Measurements from ENCODE around the gene GBF1. TPM values are rescaled to one million over a fixed set of nuclear protein-coding genes. Genes with fewer than 3 reads are reported as not detected.

GBF1 gene
- total and polyA plus RNA-seq, 2 of the 13 experiments (the other 11 are each of a cell fraction or from before 2014, with no cell fraction given): 17.1 to 21.9 TPM

DNA sequence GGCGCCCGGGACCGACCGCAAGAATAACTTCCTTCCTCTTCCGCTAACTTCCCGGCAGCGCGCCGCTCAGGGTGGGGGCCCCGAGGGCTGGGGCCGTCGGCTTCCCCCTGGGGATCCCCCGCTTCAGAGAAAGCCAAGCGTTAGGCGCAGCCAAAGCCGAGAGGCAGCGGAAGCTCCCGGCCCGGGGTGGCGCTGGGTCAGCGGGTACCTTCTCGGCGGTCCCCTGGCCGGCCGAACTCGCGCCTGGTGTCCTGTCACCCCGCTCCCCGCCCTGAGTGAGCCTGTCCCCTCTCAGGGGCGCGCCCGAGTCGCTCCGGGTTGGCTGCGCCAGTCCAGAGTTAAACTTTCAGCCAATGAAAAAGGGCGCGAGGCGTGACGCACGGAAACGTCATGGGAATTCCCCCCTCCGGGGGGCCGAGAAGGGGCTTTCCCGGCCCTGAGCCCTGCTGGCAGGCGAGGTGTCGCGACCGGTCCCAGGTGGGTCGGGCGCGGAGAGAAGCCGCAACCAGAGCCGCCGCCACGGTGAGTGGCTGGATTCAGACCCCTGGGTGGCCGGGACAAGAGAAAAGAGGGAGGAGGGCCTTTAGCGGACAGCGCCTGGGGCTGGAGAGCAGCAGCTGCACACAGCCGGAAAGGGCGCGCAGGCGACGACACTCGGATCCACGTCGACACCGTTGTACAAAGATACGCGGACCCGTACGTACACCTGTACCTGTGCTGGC is 148.9 kb downstream of the GBF1 start (continued):
- 0 out of 2 replicates have a peak, but pooled peaks have one; percentile 57 for TF ChIP-seq PAX8 (CRISPR knock-in tag; IDR thresholded peaks at IDR 0.05; ENCODE audit: borderline replicate concordance)
- TF ChIP-seq, protein P1, sequence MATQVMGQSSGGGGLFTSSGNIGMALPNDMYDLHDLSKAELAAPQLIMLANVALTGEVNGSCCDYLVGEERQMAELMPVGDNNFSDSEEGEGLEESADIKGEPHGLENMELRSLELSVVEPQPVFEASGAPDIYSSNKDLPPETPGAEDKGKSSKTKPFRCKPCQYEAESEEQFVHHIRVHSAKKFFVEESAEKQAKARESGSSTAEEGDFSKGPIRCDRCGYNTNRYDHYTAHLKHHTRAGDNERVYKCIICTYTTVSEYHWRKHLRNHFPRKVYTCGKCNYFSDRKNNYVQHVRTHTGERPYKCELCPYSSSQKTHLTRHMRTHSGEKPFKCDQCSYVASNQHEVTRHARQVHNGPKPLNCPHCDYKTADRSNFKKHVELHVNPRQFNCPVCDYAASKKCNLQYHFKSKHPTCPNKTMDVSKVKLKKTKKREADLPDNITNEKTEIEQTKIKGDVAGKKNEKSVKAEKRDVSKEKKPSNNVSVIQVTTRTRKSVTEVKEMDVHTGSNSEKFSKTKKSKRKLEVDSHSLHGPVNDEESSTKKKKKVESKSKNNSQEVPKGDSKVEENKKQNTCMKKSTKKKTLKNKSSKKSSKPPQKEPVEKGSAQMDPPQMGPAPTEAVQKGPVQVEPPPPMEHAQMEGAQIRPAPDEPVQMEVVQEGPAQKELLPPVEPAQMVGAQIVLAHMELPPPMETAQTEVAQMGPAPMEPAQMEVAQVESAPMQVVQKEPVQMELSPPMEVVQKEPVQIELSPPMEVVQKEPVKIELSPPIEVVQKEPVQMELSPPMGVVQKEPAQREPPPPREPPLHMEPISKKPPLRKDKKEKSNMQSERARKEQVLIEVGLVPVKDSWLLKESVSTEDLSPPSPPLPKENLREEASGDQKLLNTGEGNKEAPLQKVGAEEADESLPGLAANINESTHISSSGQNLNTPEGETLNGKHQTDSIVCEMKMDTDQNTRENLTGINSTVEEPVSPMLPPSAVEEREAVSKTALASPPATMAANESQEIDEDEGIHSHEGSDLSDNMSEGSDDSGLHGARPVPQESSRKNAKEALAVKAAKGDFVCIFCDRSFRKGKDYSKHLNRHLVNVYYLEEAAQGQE (IDR thresholded peaks at IDR 0.05; ENCODE audit: borderline replicate concordance in 1 of 2, low read depth in 1 of 2, low read length in 2 of 2): 0 out of 4 replicates have a peak, but pooled peaks of 1 of the 2 experiments have one; percentile 38
- TF ChIP-seq LCORL (IDR thresholded peaks at IDR 0.05): no peak
- TF ChIP-seq LCORL (CRISPR knock-in tag; IDR thresholded peaks at IDR 0.05): no peak
- TF ChIP-seq AGO1 (IDR thresholded peaks at IDR 0.05; ENCODE audit: low read depth, low read length, poor library complexity, severe bottlenecking): peak; percentile 40
- no peak for TF ChIP-seq GLI4 (CRISPR knock-in tag; IDR thresholded peaks at IDR 0.05; ENCODE audit: borderline replicate concordance)
- TF ChIP-seq, protein P2, sequence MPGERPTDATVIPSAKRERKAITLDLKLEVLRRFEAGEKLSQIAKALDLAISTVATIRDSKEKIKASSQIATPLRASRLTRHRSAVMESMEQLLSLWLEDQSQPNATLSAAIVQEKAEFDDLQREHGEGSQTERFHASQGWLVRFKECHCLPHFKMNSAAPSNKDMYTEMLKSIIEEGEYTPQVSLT (CRISPR knock-in tag; IDR thresholded peaks at IDR 0.05; ENCODE audit: borderline replicate concordance, low read depth): no peak
- TF ChIP-seq ATAD3A (CRISPR knock-in tag; IDR thresholded peaks at IDR 0.05): no peak
- TF ChIP-seq, protein P3, sequence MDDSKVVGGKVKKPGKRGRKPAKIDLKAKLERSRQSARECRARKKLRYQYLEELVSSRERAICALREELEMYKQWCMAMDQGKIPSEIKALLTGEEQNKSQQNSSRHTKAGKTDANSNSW (CRISPR knock-in tag; IDR thresholded peaks at IDR 0.05; ENCODE audit: borderline replicate concordance): no peak
- TF ChIP-seq TARDBP (CRISPR knock-in tag; IDR thresholded peaks at IDR 0.05): no peak
- TF ChIP-seq ZNF841 (CRISPR knock-in tag; IDR thresholded peaks at IDR 0.05; ENCODE audit: borderline replicate concordance): no peak
- peak; percentile 75 for TF ChIP-seq HNRNPLL (IDR thresholded peaks at IDR 0.05; ENCODE audit: low read depth, low read length, poor library complexity, severe bottlenecking)
- no peak for TF ChIP-seq NFIB (CRISPR knock-in tag; IDR thresholded peaks at IDR 0.05; ENCODE audit: borderline replicate concordance)
- peak; percentile 29 for TF ChIP-seq MED1 (CRISPR knock-in tag; IDR thresholded peaks at IDR 0.05)
- TF ChIP-seq ZNF556 (CRISPR knock-in tag; IDR thresholded peaks at IDR 0.05; ENCODE audit: borderline replicate concordance): 0 out of 2 replicates have a peak, but pooled peaks have one; percentile 22
- TF ChIP-seq ZNF563 (CRISPR knock-in tag; IDR thresholded peaks at IDR 0.05): peak; percentile 56; the same call in 1 of the 2 replicates
- TF ChIP-seq, protein P4, sequence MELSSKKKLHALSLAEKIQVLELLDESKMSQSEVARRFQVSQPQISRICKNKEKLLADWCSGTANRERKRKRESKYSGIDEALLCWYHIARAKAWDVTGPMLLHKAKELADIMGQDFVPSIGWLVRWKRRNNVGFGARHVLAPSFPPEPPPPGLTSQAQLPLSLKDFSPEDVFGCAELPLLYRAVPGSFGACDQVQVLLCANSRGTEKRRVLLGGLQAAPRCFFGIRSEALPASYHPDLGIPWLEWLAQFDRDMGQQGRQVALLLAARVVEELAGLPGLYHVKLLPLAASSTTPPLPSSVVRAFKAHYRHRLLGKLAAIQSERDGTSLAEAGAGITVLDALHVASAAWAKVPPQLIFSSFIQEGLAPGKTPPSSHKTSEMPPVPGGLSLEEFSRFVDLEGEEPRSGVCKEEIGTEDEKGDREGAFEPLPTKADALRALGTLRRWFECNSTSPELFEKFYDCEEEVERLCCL (CRISPR knock-in tag; IDR thresholded peaks at IDR 0.05; ENCODE audit: borderline replicate concordance): no peak
- TF ChIP-seq, protein P5, sequence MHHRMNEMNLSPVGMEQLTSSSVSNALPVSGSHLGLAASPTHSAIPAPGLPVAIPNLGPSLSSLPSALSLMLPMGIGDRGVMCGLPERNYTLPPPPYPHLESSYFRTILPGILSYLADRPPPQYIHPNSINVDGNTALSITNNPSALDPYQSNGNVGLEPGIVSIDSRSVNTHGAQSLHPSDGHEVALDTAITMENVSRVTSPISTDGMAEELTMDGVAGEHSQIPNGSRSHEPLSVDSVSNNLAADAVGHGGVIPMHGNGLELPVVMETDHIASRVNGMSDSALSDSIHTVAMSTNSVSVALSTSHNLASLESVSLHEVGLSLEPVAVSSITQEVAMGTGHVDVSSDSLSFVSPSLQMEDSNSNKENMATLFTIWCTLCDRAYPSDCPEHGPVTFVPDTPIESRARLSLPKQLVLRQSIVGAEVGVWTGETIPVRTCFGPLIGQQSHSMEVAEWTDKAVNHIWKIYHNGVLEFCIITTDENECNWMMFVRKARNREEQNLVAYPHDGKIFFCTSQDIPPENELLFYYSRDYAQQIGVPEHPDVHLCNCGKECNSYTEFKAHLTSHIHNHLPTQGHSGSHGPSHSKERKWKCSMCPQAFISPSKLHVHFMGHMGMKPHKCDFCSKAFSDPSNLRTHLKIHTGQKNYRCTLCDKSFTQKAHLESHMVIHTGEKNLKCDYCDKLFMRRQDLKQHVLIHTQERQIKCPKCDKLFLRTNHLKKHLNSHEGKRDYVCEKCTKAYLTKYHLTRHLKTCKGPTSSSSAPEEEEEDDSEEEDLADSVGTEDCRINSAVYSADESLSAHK (CRISPR knock-in tag; IDR thresholded peaks at IDR 0.05; ENCODE audit: borderline replicate concordance): no peak
- no peak for TF ChIP-seq NONO (IDR thresholded peaks at IDR 0.05)
- peak; percentile 1; the same call in 1 of the 2 replicates for TF ChIP-seq NONO (CRISPR knock-in tag; conservative IDR thresholded peaks at IDR 0.05)
